Neural cell (in vitro differentiated cells): Measurements from ENCODE around the gene TAB2. TPM values are rescaled to one million over a fixed set of nuclear protein-coding genes. Genes with fewer than 3 reads are reported as not detected.

Experiments
- H2AFZ ChIP-seq: fragments of 200-600, 300-800 bp; sonication (generic), shearing (Covaris generic); 2 replicates; pipeline ENCODE4 v1.6.0; 2014; ENCODE audit warnings: low read depth, mild to moderate bottlenecking, antibody characterized with exemption, low read length, moderate library complexity
- H3F3A ChIP-seq: fragments of 200-600 bp; shearing (Covaris generic); 2 replicates; pipeline ENCODE4 v1.6.1; 2016; ENCODE audit warnings: mild to moderate bottlenecking, moderate library complexity, mixed read lengths, antibody characterized with exemption, low read length; ENCODE audit not compliant: insufficient read depth, poor library complexity, severe bottlenecking
- H3K27ac ChIP-seq: fragments of 200-600, 300-800 bp; sonication (generic), shearing (Covaris generic); 2 replicates; pipeline ENCODE4 v1.5.1; 2014; ENCODE audit warnings: mild to moderate bottlenecking, low read length, moderate library complexity
- H3K27me3 ChIP-seq: fragments of 300-800, 200-600 bp; sonication (generic), shearing (Covaris generic); 2 replicates; pipeline ENCODE4 v1.6.0; 2014; ENCODE audit warnings: mild to moderate bottlenecking, low read depth, low read length, moderate library complexity; ENCODE audit not compliant: insufficient read depth
- H3K36me3 ChIP-seq: fragments of 300-800, 200-600 bp; sonication (generic), shearing (Covaris generic); 2 replicates; pipeline ENCODE4 v1.5.1; 2014; ENCODE audit warnings: mild to moderate bottlenecking, antibody characterized with exemption, low read length, moderate library complexity; ENCODE audit not compliant: insufficient read depth
- H3K4me2 ChIP-seq: fragments of 300-800, 200-600 bp; sonication (generic), shearing (Covaris generic); 2 replicates; pipeline ENCODE4 v1.6.0; 2014; ENCODE audit warnings: mild to moderate bottlenecking, low read length
- H3K4me3 ChIP-seq: fragments of 300-800, 200-600 bp; sonication (generic), shearing (Covaris generic); 2 replicates; pipeline ENCODE4 v1.5.1; 2014; ENCODE audit warnings: mild to moderate bottlenecking, low read length, moderate library complexity
- H3K79me2 ChIP-seq: fragments of 200-600 bp; shearing (Covaris generic); replicated peaks from 2 replicates; pipeline ENCODE4 v1.6.0; 2014; ENCODE audit warnings: mild to moderate bottlenecking, low read length, moderate library complexity; ENCODE audit not compliant: insufficient read depth
- H3K9ac ChIP-seq: fragments of 300-800, 200-600 bp; sonication (generic), shearing (Covaris generic); 2 replicates; pipeline ENCODE4 v1.6.1; 2016; ENCODE audit warnings: mild to moderate bottlenecking, low read length, mixed read lengths
- H3K9me2 ChIP-seq: fragments of 200-600 bp; shearing (Covaris generic); 2 replicates; pipeline ENCODE4 v1.6.1; 2016; ENCODE audit warnings: mild to moderate bottlenecking, low read length, mixed read lengths; ENCODE audit not compliant: insufficient read depth
- H3K9me3 ChIP-seq: fragments of 200-600, 300-800 bp; sonication (generic), shearing (Covaris generic); 2 replicates; pipeline ENCODE4 v1.6.1; 2016; ENCODE audit warnings: mild to moderate bottlenecking, mixed run types, low read length, moderate library complexity, mixed read lengths
- H4K20me1 ChIP-seq: fragments of 200-600 bp; shearing (Covaris generic); 2 replicates; pipeline ENCODE4 v1.6.1; 2016; ENCODE audit warnings: mild to moderate bottlenecking, mixed run types; ENCODE audit not compliant: insufficient read depth
- CTCF ChIP-seq: fragments of 450-650 bp; IDR thresholded peaks from 2 replicates; pipeline ENCODE4 v1.5.1; 2014; ENCODE audit warnings: antibody characterized with exemption, mild to moderate bottlenecking, moderate library complexity; ENCODE audit not compliant: poor library complexity, severe bottlenecking
- EP300 ChIP-seq: fragments of 450-650 bp; conservative IDR thresholded peaks from 2 replicates; pipeline ENCODE4 v1.6.1; 2014; ENCODE audit warnings: antibody characterized with exemption, mild to moderate bottlenecking, moderate library complexity; ENCODE audit not compliant: poor library complexity, severe bottlenecking
- EZH2 ChIP-seq: fragments of 200-600, 300-800 bp; shearing (Covaris generic), sonication (generic); IDR thresholded peaks from 2 replicates; pipeline ENCODE4 v1.6.1; 2014; ENCODE audit warnings: antibody characterized with exemption, low read length, borderline replicate concordance, mild to moderate bottlenecking; ENCODE audit not compliant: insufficient read depth, poor library complexity, severe bottlenecking
- MXI1 ChIP-seq: fragments of 450-650 bp; conservative IDR thresholded peaks from 2 replicates; pipeline ENCODE4 v1.6.1; 2014; ENCODE audit warnings: antibody characterized with exemption, mild to moderate bottlenecking; ENCODE audit not compliant: poor library complexity, severe bottlenecking
- POLR2AphosphoS5 ChIP-seq: IDR thresholded peaks from 2 replicates; pipeline ENCODE4 v1.6.1; 2012
- RAD21 ChIP-seq: fragments of 450-650 bp; conservative IDR thresholded peaks from 2 replicates; pipeline ENCODE4 v1.6.1; 2014; ENCODE audit warnings: antibody characterized with exemption, mild to moderate bottlenecking, moderate library complexity
- REST ChIP-seq: IDR thresholded peaks from 2 replicates; pipeline ENCODE4 v1.6.1; 2012; ENCODE audit warnings: borderline replicate concordance
- SMC3 ChIP-seq: fragments of 450-650 bp; conservative IDR thresholded peaks from 2 replicates; pipeline ENCODE4 v1.6.1; 2014; ENCODE audit warnings: antibody characterized with exemption, mild to moderate bottlenecking, moderate library complexity; ENCODE audit not compliant: poor library complexity
- TAF1 ChIP-seq: IDR thresholded peaks from 2 replicates; pipeline ENCODE4 v1.6.1; 2012; ENCODE audit warnings: low read depth
- polyA plus RNA-seq: library from polyadenylated mRNA; depleted of rRNA; stranded (reverse); fragments of >200 nt; gene quantifications from 2 replicates; pipeline ENCODE4 v1.2.3, GENCODE V29; 2014

TAB2 gene
- polyA plus RNA-seq, 1 donor from 2014 or later = 27.6 TPM

GRCh38 chr6:149445095-149445466, 127.6 kb downstream of the TAB2 start:
- H3K27ac ChIP-seq = no peak overlapping the region
- no peaks in the 10 kb centered on the region for H3K9me2 ChIP-seq
- H3F3A ChIP-seq = no peaks in the 10 kb centered on the region
- no peak overlapping the region for H3K4me2 ChIP-seq
- H3K9ac ChIP-seq = no peak overlapping the region
- H3K27me3 ChIP-seq = peaks cover 5% of the 10 kb centered on the region
- no peaks in the 10 kb centered on the region for H3K36me3 ChIP-seq
- H2AFZ ChIP-seq = no peak overlapping the region
- TF ChIP-seq MXI1 = no peak
- TF ChIP-seq EZH2 = no peak
- no peak for TF ChIP-seq EP300
- no peak for TF ChIP-seq POLR2AphosphoS5
- TF ChIP-seq SMC3 = no peak
- TF ChIP-seq CTCF = no peak
- no peak for TF ChIP-seq TAF1
- TF ChIP-seq RAD21 = no peak
- TF ChIP-seq REST = no peak
- H3K79me2 ChIP-seq = no peaks in the 10 kb centered on the region
- no peak overlapping the region for H3K4me3 ChIP-seq
- H3K9me3 ChIP-seq = peaks cover 2% of the 10 kb centered on the region
- no peaks in the 10 kb centered on the region for H4K20me1 ChIP-seq

GRCh38 chr6:149445573-149445972, 128.1 kb downstream of the TAB2 start:
- H2AFZ ChIP-seq = no peak overlapping the region
- no peaks in the 10 kb centered on the region for H3F3A ChIP-seq
- H3K79me2 ChIP-seq = no peaks in the 10 kb centered on the region
- no peak overlapping the region for H3K4me3 ChIP-seq
- H3K36me3 ChIP-seq = no peaks in the 10 kb centered on the region
- peaks cover 4% of the 10 kb centered on the region for H3K9me3 ChIP-seq
- TF ChIP-seq RAD21 (no peak), EP300 (no peak)
- H3K27ac ChIP-seq = no peak overlapping the region
- H3K9ac ChIP-seq = no peak overlapping the region
- no peaks in the 10 kb centered on the region for H3K9me2 ChIP-seq
- H3K4me2 ChIP-seq = no peak overlapping the region
- H3K27me3 ChIP-seq = peaks cover 10% of the 10 kb centered on the region
- H4K20me1 ChIP-seq = no peaks in the 10 kb centered on the region
